Measurements from ENCODE around the gene PLEK. TPM values are rescaled to one million over a fixed set of nuclear protein-coding genes. Genes with fewer than 3 reads are reported as not detected.

Gene PLEK, protein sequence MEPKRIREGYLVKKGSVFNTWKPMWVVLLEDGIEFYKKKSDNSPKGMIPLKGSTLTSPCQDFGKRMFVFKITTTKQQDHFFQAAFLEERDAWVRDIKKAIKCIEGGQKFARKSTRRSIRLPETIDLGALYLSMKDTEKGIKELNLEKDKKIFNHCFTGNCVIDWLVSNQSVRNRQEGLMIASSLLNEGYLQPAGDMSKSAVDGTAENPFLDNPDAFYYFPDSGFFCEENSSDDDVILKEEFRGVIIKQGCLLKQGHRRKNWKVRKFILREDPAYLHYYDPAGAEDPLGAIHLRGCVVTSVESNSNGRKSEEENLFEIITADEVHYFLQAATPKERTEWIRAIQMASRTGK
- total RNA-seq (10 to 100 TPM in 6 of 9 donors, 1 to 10 TPM in 3; 4.5 to 29.4 (median 14.3) TPM), polyA plus RNA-seq (10 to 100 TPM in 1 of 3 donors, 1 to 10 TPM in 2; 5.2 to 12.2 (median 7.4) TPM)
- long read RNA-seq, donor 1 = 0 reads
- long read RNA-seq, donor 2, transcript PLEK-201 (9 exons, 2,869 nt) = major isoform, 6 of 6 reads
- long read RNA-seq, donor 2, partial matches to known transcripts = 0 of 6 reads
- long read RNA-seq, donor 2, other reads (novel, unspliced or antisense) = 0 of 6 reads
- long read RNA-seq, donor 3 = 0 reads
- long read RNA-seq, donor 4, transcript PLEK-201 (9 exons, 2,869 nt) = major isoform, 19 of 28 reads
- long read RNA-seq, donor 4, partial matches to known transcripts = 6 of 28 reads
- long read RNA-seq, donor 4, other reads (novel, unspliced or antisense) = 3 of 28 reads
- long read RNA-seq, donor 5, transcript PLEK-201 (9 exons, 2,869 nt) = major isoform, 27 of 29 reads
- long read RNA-seq, donor 5, partial matches to known transcripts = 0 of 29 reads
- long read RNA-seq, donor 5, other reads (novel, unspliced or antisense) = 2 of 29 reads
- long read RNA-seq, donor 6, transcript PLEK-201 (9 exons, 2,869 nt) = major isoform, 8 of 15 reads
- long read RNA-seq, donor 6, partial matches to known transcripts = 5 of 15 reads
- long read RNA-seq, donor 6, other reads (novel, unspliced or antisense) = 2 of 15 reads
- long read RNA-seq, donor 7, partial matches to known transcripts = 0 of 1 reads
- long read RNA-seq, donor 7, other reads (novel, unspliced or antisense) = 0 of 1 reads
- long read RNA-seq, donor 8, transcript PLEK-201 (9 exons, 2,869 nt) = major isoform, 5 of 5 reads
- long read RNA-seq, donor 8, partial matches to known transcripts = 0 of 5 reads
- long read RNA-seq, donor 8, other reads (novel, unspliced or antisense) = 0 of 5 reads
- long read RNA-seq, donor 9, partial matches to known transcripts = 0 of 2 reads
- long read RNA-seq, donor 9, other reads (novel, unspliced or antisense) = 0 of 2 reads
- long read RNA-seq, donor 10, partial matches to known transcripts = 0 of 1 reads
- long read RNA-seq, donor 10, other reads (novel, unspliced or antisense) = 0 of 1 reads

DNA sequence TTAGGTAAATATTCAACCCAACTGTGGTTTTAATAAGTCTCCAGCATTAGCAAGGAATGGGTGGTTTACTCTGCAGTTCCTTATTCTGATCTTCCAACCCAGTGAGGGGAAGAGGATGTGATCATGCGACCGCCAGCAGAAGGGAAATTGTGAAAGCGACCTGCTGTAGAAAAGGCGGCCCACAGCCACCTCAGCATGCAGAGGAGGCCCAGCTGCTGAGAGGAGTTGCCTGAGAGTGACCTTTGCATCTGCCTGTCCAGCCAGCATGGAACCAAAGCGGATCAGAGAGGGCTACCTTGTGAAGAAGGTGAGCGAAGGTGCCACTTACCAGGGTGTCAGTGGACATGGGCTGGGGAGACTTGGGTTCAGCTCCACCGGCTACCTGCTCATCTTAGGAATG lies at the start of gene PLEK:
TSS of gene PLEK (plus strand) at position 196 of the 400 bp plus-strand sequence. CDS start at position 266, 70 bp downstream.
- Histone ChIP-seq H3K4me3 (peak within 1 kb of the TSS in 1 of 4 donors; percentile 44), H3K27ac (peak within 1 kb of the TSS in 3 of 5 donors; percentile 17 to 80 (median 30)), H3K27me3 (no peaks in the 10 kb centered on the region), H3K4me1 (replicated peaks in 1 of 2) (peaks cover 0 to 4% of the 10 kb centered on the region in 2 donors), H3K36me3 (replicated peaks in 1 of 2) (no peaks in the 10 kb centered on the region), H3K9me3 (replicated peaks in 1 of 3) (no peaks in the 10 kb centered on the region)
- 71 to 82% (median 75%) methylated on average over 6 to 7 of the region's 7 CpGs for WGBS, 4 donors
- TF ChIP-seq POLR2A (IDR thresholded peaks at IDR 0.05) (peak; percentile 46 to 55), CTCF (IDR thresholded peaks at IDR 0.05) (no peak)
- intact Hi-C loops (cut with DNase I) = loop anchor here (5.0 to 10.0 kb wide), 2 partner anchors 70 to 72 kb away; no protein-coding TSS in a partner anchor
- DNase-seq = peak; percentile 24 to 75 (median 55)

- peaks cover 0 to 4% of the 10 kb centered on the region in 2 donors for H3K36me3 ChIP-seq (replicated peaks in 1 of 2)
- WGBS, 4 donors = 79 to 86% (median 81%) methylated on average over 2 of the region's 2 CpGs
- no peak overlapping the region for H3K27ac ChIP-seq
- H3K4me1 ChIP-seq (replicated peaks in 1 of 2) = peaks cover 7 to 18% of the 10 kb centered on the region in 2 donors
- TF ChIP-seq POLR2A (IDR thresholded peaks at IDR 0.05) (no peak), CTCF (IDR thresholded peaks at IDR 0.05) (no peak)
- H3K4me3 ChIP-seq = no peak overlapping the region
- no peak for DNase-seq
- intact Hi-C loops (cut with DNase I) = no loop called here
- H3K9me3 ChIP-seq (replicated peaks in 1 of 3) = no peaks in the 10 kb centered on the region
- H3K27me3 ChIP-seq = no peaks in the 10 kb centered on the region
Observed at GRCh38 chr2:68316111-68316510, 49.0 kb upstream of the PLEK start.

DNA sequence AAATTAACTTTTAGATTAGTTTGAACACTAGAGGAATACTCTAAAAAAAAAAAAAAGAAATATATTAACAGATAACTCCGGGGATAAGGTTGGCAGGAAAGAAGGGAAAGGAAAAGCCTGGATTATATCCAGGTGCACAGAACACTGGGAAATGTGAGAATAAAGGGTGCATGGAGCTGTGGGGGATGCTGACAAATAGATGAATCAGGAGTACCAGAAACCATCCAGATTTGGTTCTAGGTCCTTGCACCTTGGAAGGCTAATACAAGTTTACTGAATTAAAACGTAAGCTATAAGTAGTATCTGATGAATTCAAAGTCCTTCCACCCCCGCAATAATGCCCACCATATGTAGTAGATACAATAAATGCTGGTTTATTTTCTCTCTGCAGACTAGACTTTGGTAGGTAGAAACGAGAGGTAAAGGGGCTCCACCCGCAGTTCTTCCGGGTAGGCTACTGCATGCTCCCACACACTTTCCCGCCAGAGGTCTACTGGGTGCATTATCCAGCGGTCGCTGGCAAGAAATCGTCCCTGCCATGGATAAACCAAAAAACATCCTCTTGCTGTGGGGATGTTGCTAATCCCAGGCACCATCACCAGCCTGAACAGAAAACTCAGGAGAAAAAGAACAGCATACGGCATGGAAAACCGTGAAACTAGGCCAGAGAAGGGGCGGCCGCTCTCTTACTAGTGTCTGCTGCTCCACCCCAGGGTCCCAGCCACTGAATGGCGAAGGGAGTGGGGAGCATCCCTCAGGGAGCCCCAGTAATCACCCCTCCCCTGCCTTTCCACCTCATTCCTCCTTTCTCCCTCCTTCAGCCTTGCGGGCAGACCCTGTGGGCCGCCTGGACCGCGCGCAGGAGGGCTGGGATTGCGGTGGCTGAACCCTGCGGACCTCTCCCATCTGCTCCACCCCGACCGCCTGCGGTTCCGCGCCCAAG lies 46.8 kb upstream of the PLEK start:
- peak in 1 of 7 donors; percentile 15 for DNase-seq
- peak overlapping the region in 4 of 5 donors; percentile 67 to 91 (median 86) for H3K27ac ChIP-seq
- peaks cover 0 to 4% of the 10 kb centered on the region in 2 donors for H3K36me3 ChIP-seq (replicated peaks in 1 of 2)
- no peaks in the 10 kb centered on the region for H3K9me3 ChIP-seq (replicated peaks in 1 of 3)
- H3K27me3 ChIP-seq = no peaks in the 10 kb centered on the region
- peaks cover 7 to 18% of the 10 kb centered on the region in 2 donors for H3K4me1 ChIP-seq (replicated peaks in 1 of 2)
- TF ChIP-seq CTCF (IDR thresholded peaks at IDR 0.05) = no peak
- WGBS, 4 donors = 40 to 55% (median 47%) methylated on average over 26 to 27 of the region's 27 CpGs
- intact Hi-C loops (cut with DNase I) = no loop called here
- H3K4me3 ChIP-seq = peak overlapping the region in 3 of 4 donors; percentile 51 to 73 (median 69)

Data from adrenal gland (tissue), 19 donors.